Mucosa of rectum (tissue), 2 donors: ENCODE data around the gene DLX6.

Source experiments
- H3K27ac ChIP-seq, 2 donors: one replicate each; pipeline ENCODE4 v1.7.0; 2013; ENCODE audit warnings: inconsistent platforms in 2 of 2, low read depth in 2 of 2, low read length in 2 of 2
- H3K27me3 ChIP-seq, 2 donors: one replicate each; pipeline ENCODE4 v1.7.0; 2013; ENCODE audit warnings: low read length in 2 of 2; ENCODE audit not compliant: control insufficient read depth in 2 of 2, insufficient read depth in 2 of 2
- H3K36me3 ChIP-seq, 2 donors: one replicate each; pipeline ENCODE4 v1.7.0; 2013; ENCODE audit warnings: low read length in 2 of 2; ENCODE audit not compliant: control insufficient read depth in 2 of 2, insufficient read depth in 2 of 2
- H3K4me1 ChIP-seq, 2 donors: one replicate each; pipeline ENCODE4 v1.7.0; 2013; ENCODE audit warnings: low read length in 2 of 2, mild to moderate bottlenecking in 1 of 2; ENCODE audit not compliant: control insufficient read depth in 2 of 2, insufficient read depth in 2 of 2
- H3K4me3 ChIP-seq, 2 donors: one replicate each; pipeline ENCODE4 v1.7.0; 2013; ENCODE audit warnings: low read length in 2 of 2
- H3K9ac ChIP-seq, 2 donors: one replicate each; pipeline ENCODE4 v1.7.0; 2013; ENCODE audit warnings: low read length in 2 of 2, low read depth in 1 of 2, mild to moderate bottlenecking in 1 of 2
- H3K9me3 ChIP-seq, 2 donors: one replicate each; pipeline ENCODE4 v1.7.0; 2013; ENCODE audit warnings: low read length in 2 of 2; ENCODE audit not compliant: control insufficient read depth in 2 of 2
- donor health status: healthy.
- donor health status: Normal muscosa, but diverticular disease.

The DLX6 gene

GRCh38 chr7:97017192-97018125 lies 12.1 kb downstream of the DLX6 start:
- H3K27me3 ChIP-seq: peaks cover 68 to 86% of the 10 kb centered on the region in 2 donors
- no peak overlapping the region for H3K4me3 ChIP-seq
- H3K36me3 ChIP-seq: no peaks in the 10 kb centered on the region
- H3K4me1 ChIP-seq: peaks cover 0 to 3% of the 10 kb centered on the region in 2 donors
- H3K9ac ChIP-seq: no peak overlapping the region
- H3K27ac ChIP-seq: no peak overlapping the region
- H3K9me3 ChIP-seq: no peaks in the 10 kb centered on the region

GRCh38 chr7:97018126-97018601 lies 12.8 kb downstream of the DLX6 start:
- H3K4me3 ChIP-seq: no peak overlapping the region
- H3K27me3 ChIP-seq: peaks cover 69 to 84% of the 10 kb centered on the region in 2 donors
- no peak overlapping the region for H3K27ac ChIP-seq
- peaks cover 0 to 3% of the 10 kb centered on the region in 2 donors for H3K4me1 ChIP-seq
- no peak overlapping the region for H3K9ac ChIP-seq
- no peaks in the 10 kb centered on the region for H3K9me3 ChIP-seq
- H3K36me3 ChIP-seq: no peaks in the 10 kb centered on the region

DNA sequence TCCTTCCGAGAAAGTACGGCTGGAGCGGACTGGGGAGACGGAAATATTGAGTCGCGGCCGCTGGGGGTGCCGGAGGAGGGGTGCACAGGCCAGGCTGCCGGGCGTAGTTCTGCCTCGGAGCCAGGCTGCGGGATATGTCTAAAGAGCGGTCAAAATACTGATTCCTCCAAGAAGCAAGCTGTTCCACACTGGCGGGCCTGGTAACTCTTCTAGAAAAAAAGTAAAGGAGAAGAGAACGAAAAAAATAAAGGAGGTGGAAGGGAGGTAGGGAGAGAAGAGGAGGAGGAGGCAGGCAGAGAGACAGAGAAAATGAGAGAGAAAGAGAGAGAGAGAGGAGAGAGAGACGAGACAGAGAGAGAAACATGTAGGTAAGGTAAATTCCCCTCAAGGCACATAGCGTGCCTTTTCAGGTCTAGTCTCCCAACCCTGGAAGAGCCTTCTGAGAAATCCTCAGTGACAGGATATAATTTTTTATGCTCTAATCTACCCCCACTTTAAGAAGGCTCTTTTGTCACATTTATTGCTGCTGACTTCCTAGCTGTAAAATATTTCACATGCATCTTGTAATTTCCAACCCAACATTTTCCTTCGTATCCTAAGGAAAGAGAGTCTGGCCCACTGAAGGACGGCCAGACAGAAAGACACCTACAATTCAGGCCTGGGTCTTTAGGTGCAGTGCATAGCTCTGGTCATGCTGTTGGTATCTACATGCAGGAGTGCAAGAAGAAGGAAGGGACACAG lies 13.6 kb downstream of the DLX6 start:
- Histone ChIP-seq H3K27me3 (peaks cover 70 to 86% of the 10 kb centered on the region in 2 donors), H3K27ac (no peak overlapping the region), H3K4me1 (peaks cover 0 to 3% of the 10 kb centered on the region in 2 donors), H3K9ac (no peak overlapping the region), H3K4me3 (no peak overlapping the region), H3K9me3 (no peaks in the 10 kb centered on the region), H3K36me3 (no peaks in the 10 kb centered on the region)

DNA sequence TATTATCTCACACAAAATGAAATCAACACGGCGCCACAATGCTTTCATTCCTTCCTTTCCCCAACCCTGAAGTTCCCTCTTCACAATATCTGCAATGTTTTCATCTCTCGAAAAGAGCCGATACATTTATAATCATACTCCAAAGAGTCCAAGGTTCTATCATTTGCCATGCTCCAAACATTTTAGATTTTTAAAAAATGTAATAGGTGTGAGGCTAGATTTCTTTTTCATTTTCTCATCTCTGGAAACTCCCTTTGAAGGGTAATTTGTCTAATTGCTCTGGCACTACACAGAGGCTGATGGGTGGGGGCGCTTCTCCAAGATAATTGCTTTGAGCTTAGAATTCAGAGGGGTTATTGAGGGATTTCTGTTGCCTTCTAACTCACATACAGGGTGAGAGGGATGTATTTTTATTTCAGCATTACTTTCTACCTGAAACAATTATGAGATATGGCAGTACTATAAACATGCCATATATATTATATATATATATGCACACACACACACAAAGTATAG lies 14.4 kb downstream of the DLX6 start:
- Histone ChIP-seq H3K27ac (no peak overlapping the region), H3K36me3 (no peaks in the 10 kb centered on the region), H3K4me3 (no peak overlapping the region), H3K4me1 (peaks cover 0 to 3% of the 10 kb centered on the region in 2 donors), H3K9me3 (no peaks in the 10 kb centered on the region), H3K9ac (no peak overlapping the region), H3K27me3 (peaks cover 75 to 86% of the 10 kb centered on the region in 2 donors)

- Histone ChIP-seq H3K27ac (no peak overlapping the region), H3K9ac (no peak overlapping the region), H3K27me3 (peaks cover 75 to 87% of the 10 kb centered on the region in 2 donors), H3K9me3 (no peaks in the 10 kb centered on the region), H3K4me1 (peaks cover 0 to 3% of the 10 kb centered on the region in 2 donors), H3K36me3 (no peaks in the 10 kb centered on the region), H3K4me3 (no peak overlapping the region)
Observed at GRCh38 chr7:97020601-97020995, 15.2 kb downstream of the DLX6 start.

DNA sequence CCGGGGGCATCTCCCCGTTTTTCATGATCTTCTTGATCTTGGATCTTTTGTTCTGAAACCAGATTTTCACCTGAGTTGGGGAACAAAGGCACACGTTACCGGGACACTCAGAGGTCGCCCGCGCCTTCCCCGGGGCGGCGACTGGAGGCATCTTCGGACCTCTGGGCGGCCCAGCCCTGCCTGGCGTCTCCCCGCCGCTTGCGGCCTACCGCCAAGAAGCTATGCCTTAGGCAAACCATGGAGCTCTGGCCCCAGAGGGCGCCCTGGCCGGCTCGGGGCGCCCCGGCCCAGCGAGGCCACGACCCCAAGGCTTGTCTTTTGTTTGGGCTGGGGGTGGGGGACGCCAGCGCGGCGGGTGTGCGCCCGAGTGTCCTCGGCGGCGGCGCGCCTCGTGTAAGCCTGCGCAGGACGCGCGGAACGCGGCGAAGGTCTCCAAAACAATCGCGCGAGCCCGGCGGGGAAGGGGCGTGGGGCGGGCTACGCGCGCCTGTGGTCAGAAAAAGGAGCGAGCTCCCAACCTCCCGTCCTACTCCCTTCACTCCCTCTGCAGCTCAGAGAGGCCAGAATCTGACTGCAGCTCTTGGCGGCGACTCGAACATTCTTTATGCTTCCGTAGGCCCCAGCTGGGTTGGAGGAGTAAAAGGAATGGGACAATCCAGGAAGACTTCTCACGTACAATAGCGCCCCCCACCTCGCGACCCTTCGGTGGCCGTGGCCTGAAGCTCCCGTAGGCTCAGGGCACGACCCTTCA lies 15.8 kb downstream of the DLX6 start:
- H3K27ac ChIP-seq: no peak overlapping the region
- H3K9me3 ChIP-seq: no peaks in the 10 kb centered on the region
- peaks cover 0 to 3% of the 10 kb centered on the region in 2 donors for H3K4me1 ChIP-seq
- no peaks in the 10 kb centered on the region for H3K36me3 ChIP-seq
- peaks cover 79 to 87% of the 10 kb centered on the region in 2 donors for H3K27me3 ChIP-seq
- no peak overlapping the region for H3K4me3 ChIP-seq
- H3K9ac ChIP-seq: no peak overlapping the region

- no peak overlapping the region for H3K27ac ChIP-seq
- no peaks in the 10 kb centered on the region for H3K36me3 ChIP-seq
- H3K9ac ChIP-seq: no peak overlapping the region
- H3K4me3 ChIP-seq: no peak overlapping the region
- H3K27me3 ChIP-seq: peaks cover 79 to 87% of the 10 kb centered on the region in 2 donors
- H3K9me3 ChIP-seq: no peaks in the 10 kb centered on the region
- peaks cover 0 to 1% of the 10 kb centered on the region in 2 donors for H3K4me1 ChIP-seq
Observed at GRCh38 chr7:97021747-97022490, 16.6 kb downstream of the DLX6 start.

GRCh38 chr7:97022491-97023306 lies 17.3 kb downstream of the DLX6 start:
- Histone ChIP-seq H3K27me3 (peaks cover 78 to 87% of the 10 kb centered on the region in 2 donors), H3K9me3 (no peaks in the 10 kb centered on the region), H3K36me3 (no peaks in the 10 kb centered on the region), H3K9ac (no peak overlapping the region), H3K4me1 (peaks cover 3 to 6% of the 10 kb centered on the region in 2 donors), H3K4me3 (no peak overlapping the region), H3K27ac (no peak overlapping the region)
